A549 (cell line): ENCODE results near the gene MORN1. TPM values are rescaled to one million over a fixed set of nuclear protein-coding genes. Genes with fewer than 3 reads are reported as not detected.

Experiments
- ATAC-seq, 2 experiments: fragments of 200-7000 bp in 1 of 2; fragments of >200 bp in 1 of 2; cut with Nextera tagmentation in 1 of 2; cut with Tn5 transposase in 1 of 2; 3 replicates each; pipeline versions ENCODE4 v1.8.0 to v1.9.1; 2018 to 2020; ENCODE audit warnings: mild to moderate bottlenecking in 1 of 2, moderate library complexity in 1 of 2
- CTCF ChIA-PET: fragments of 300-600 bp; sonication (Branson Sonifier 250); formaldehyde crosslinking; extraction: SDS; loops from one replicate; lab custom pipeline; 2021; ENCODE audit warnings: antibody characterized with exemption, inconsistent platforms; lab: Yijun Ruan, JAX
- POLR2A ChIA-PET: fragments of 350-600 bp; formaldehyde crosslinking; extraction: SDS; loops from one replicate; lab custom pipeline; 2021; ENCODE audit warnings: antibody characterized with exemption, inconsistent platforms; lab: Yijun Ruan, JAX
- DNase-seq, 2 experiments: peaks; one replicate each; pipeline versions ENCODE4 v3.0.0 to v3.0.0-alpha.2; 2011 to 2016; ENCODE audit warnings: low read depth in 1 of 2, low spot score in 1 of 2
- FAIRE-seq: peaks from 2 replicates; lab custom pipeline; 2011; peaks lifted over from hg19 to GRCh38; lab: Jason Lieb, UNC
- H3K27ac ChIP-seq, 2 experiments: fragments of >200 bp; sonication (Bioruptor Twin); formaldehyde crosslinking; 3 replicates each; pipeline ENCODE4 v1.5.1; 2016 to 2017
- H3K4me1 ChIP-seq: fragments of >200 bp; sonication (Bioruptor Twin); formaldehyde crosslinking; 3 replicates; pipeline ENCODE4 v1.6.1; 2016
- H3K4me2 ChIP-seq: fragments of >200 bp; sonication (Bioruptor Twin); formaldehyde crosslinking; 3 replicates; pipeline ENCODE4 v1.6.1; 2016
- H3K4me3 ChIP-seq: fragments of >200 bp; sonication (Bioruptor Twin); formaldehyde crosslinking; 3 replicates; pipeline ENCODE4 v1.5.1; 2016
- H3K9me3 ChIP-seq: fragments of >200 bp; sonication (Bioruptor Twin); formaldehyde crosslinking; 3 replicates; pipeline ENCODE4 v1.6.1; 2016
- CHD2 ChIP-seq: fragments of 150-350 bp; IDR thresholded peaks from 2 replicates; pipeline ENCODE4 v1.6.1; 2014; ENCODE audit warnings: low read length; ENCODE audit not compliant: partially characterized antibody
- EHMT2 ChIP-seq: fragments of 200-600 bp; sonication (generic); IDR thresholded peaks from 2 replicates; pipeline ENCODE4 v1.6.1; 2016; ENCODE audit warnings: antibody characterized with exemption, low read depth, mild to moderate bottlenecking, moderate library complexity
- FOSB ChIP-seq: fragments of 250-450 bp; sonication (Bioruptor Pico); IDR thresholded peaks from 2 replicates; pipeline ENCODE4 v1.5.0; 2020; ENCODE audit warnings: mild to moderate bottlenecking, moderate library complexity
- FOSL2 ChIP-seq, 2 experiments: fragments of 450-650 bp in 1 of 2; fragments of >200 bp in 1 of 2; sonication (Bioruptor Twin) in 1 of 2; formaldehyde crosslinking; IDR thresholded peaks; 2 replicates each; pipeline versions ENCODE4 v1.5.0 to v1.6.1; 2016 to 2020; ENCODE audit warnings: mild to moderate bottlenecking in 1 of 2, moderate library complexity in 1 of 2
- FOXS1 ChIP-seq: fragments of 250-450 bp; sonication (Bioruptor Pico); IDR thresholded peaks from 2 replicates; pipeline ENCODE4 v1.5.0; 2020; ENCODE audit warnings: mild to moderate bottlenecking, moderate library complexity
- MYC ChIP-seq: IDR thresholded peaks from 2 replicates; pipeline ENCODE4 v1.6.1; 2012; ENCODE audit warnings: mild to moderate bottlenecking, inconsistent platforms, low read length, improper control_type of control experiment, borderline replicate concordance
- SMC3 ChIP-seq: fragments of >200 bp; sonication (Bioruptor Twin); formaldehyde crosslinking; IDR thresholded peaks from 3 replicates; pipeline ENCODE4 v1.6.1; 2018; ENCODE audit warnings: inconsistent platforms
- ZFP36 ChIP-seq: fragments of 450-650 bp; IDR thresholded peaks from 2 replicates; pipeline ENCODE4 v1.6.1; 2014; ENCODE audit warnings: borderline replicate concordance; ENCODE audit not compliant: partially characterized antibody
- ZSCAN20 ChIP-seq: fragments of 250-450 bp; sonication (Bioruptor Pico); IDR thresholded peaks from 2 replicates; pipeline ENCODE4 v1.8.0; 2022; ENCODE audit warnings: mild to moderate bottlenecking, moderate library complexity
- WGBS: methylation state at CpG from one replicate; pipeline ENCODE4 v1.1.6; 2017; ENCODE audit errors: missing lambda C conversion rate; 5-methylcytosine and 5-hydroxymethylcytosine counted together
- polyA plus RNA-seq, 4 experiments: library from polyadenylated mRNA; depleted of rRNA in 3 of 4; stranded (reverse); fragments of >200 nt; fragmentation: RNase III in 1 of 4; extraction: RNeasy Plus Mini Kit Qiagen cat#74134 plus additional on column Dnase treatment in 1 of 4; gene quantifications; 2 replicates in 3 of 4; 3 replicates in 1 of 4; pipeline ENCODE4 v1.2.3, GENCODE V29; 2011 to 2017
- TF ChIP-seq, protein P1 (sequence below): fragments of >200 bp; sonication (Bioruptor Twin); formaldehyde crosslinking; IDR thresholded peaks from 3 replicates; pipeline ENCODE4 v1.6.1; 2016

The MORN1 gene
- polyA plus RNA-seq, 2 of the 4 experiments (the other 2 are of a cell fraction): 6.9 to 8.9 TPM

DNA sequence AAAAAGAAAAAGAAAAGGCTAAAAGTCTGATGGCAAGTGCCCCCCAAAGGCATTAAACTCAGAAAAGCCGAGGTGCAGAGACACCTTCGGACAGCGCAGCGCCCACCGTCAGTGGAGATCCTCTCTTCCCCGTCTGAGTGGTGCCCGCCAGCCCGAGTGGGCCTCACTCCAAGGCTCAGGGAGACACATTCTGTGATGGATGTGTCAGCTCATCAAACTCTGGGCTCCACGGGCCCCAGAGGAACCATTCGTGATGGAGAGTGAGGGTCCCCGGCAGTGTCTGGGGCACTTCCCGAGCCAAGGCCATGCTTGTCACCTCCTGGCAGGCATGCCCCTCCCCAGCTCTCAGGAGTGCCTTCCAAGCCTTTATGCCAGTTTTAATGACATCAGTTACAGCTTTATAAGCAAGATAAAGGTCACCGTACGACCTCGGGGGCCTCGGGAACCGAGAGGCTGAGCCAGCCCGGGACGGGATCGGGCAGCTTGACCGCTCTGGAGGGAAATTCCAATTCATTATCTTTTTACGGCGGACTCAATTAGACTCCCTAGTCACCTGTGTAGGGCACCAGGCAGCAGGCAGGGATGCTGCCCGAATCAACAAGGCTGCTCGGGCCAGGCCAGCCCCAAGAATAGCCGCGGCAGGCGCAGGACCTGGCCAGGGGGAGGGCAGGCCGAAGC lies 49.5 kb downstream of the MORN1 start:
- 80% methylated on average over 21 of the region's 29 CpGs for WGBS
- TF ChIP-seq FOSL2 (IDR thresholded peaks at IDR 0.05) (no peak), FOSL2 (CRISPR knock-in tag; IDR thresholded peaks at IDR 0.05) (no peak), ZFP36 (no peak)
- Histone ChIP-seq H3K4me2 (no peak overlapping the region), H3K4me3 (no peak overlapping the region), H3K4me1 (no peaks in the 10 kb centered on the region), H3K27ac (no peak overlapping the region), H3K9me3 (no peaks in the 10 kb centered on the region)
- no peak for DNase-seq
- POLR2A ChIA-PET: no interaction called here
- ATAC-seq: no peak
- FAIRE-seq: no peak
- CTCF ChIA-PET: interaction anchor here (1.1 kb wide), 1 partner anchor 146 kb away, joined by 3 read pairs; no protein-coding TSS in a partner anchor

DNA sequence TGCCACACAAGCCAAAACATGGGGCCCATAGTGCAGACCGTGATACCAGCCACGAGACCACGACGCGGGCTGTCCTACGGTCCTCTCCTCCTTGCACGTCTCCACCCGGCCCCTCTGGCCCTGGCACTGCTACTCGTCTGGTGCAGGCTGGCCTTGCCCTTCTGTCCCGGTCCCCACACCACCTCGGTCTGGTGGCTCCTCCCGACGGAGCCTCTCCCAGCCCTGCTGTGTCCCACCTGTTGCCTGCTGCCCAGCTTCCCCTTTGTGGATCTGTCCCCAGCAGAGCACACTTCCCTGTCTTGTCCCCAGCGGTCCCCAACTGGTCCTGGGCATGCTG lies 50.5 kb downstream of the MORN1 start:
- ATAC-seq (no peak), DNase-seq (no peak), FAIRE-seq (no peak)
- WGBS: 100% methylated on average over 1 of the region's 14 CpGs
- H3K9me3 ChIP-seq: no peaks in the 10 kb centered on the region
- TF ChIP-seq MYC (no peak), FOXS1 (CRISPR knock-in tag) (no peak), CHD2 (no peak), SMC3 (no peak)
- H3K4me2 ChIP-seq: no peak overlapping the region
- no peak overlapping the region for H3K4me3 ChIP-seq
- H3K4me1 ChIP-seq: no peaks in the 10 kb centered on the region
- ChIA-PET POLR2A (no interaction called here), CTCF (no interaction called here)
- no peak overlapping the region for H3K27ac ChIP-seq

DNA sequence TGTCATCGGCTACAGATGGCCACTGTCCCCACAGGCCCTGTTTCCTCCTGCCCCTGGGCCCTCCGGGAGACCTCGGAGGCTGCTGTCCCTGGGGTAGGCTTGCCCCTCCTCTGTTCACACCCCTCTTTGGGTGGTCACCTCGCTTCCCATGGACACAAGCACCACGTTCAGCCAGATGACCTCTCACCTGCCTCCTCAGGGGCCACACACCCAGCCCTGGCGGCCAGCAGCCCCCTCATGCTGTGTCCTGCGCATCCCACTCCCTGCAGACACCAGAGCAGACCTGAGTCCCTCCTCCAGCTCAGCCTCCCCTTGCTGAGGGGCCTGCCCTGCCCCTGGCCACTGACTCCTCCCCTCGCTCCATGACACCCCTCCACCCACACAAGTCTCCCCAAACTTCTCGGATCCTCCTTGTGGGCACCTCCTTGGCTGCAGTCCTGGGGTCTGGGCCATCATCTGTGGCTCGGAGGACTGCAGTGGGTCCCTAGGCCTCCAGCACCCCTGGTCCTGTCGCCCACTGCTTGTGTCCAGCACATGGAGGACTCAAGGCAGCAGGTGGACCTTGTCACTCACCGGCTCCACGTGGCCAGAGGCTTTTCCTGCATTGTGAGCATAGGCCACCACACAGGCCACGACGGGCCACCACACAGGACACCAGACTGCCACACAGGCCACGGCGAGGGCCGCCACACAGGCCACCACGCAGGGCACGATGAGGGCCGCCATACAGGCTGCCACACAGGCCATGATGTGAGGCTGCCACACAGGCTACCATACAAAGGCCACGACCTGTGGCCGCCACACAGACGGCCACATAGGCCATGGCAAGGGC lies 51.1 kb downstream of the MORN1 start:
- ATAC-seq: no peak
- no peaks in the 10 kb centered on the region for H3K4me1 ChIP-seq
- POLR2A ChIA-PET: no interaction called here
- no peak for TF ChIP-seq EHMT2
- TF ChIP-seq, all 56 proteins: peak for 0
- CTCF ChIA-PET: no interaction called here
- no peak overlapping the region for H3K4me3 ChIP-seq
- H3K27ac ChIP-seq: no peak overlapping the region
- H3K9me3 ChIP-seq: no peaks in the 10 kb centered on the region
- DNase-seq (no peak), FAIRE-seq (no peak)
- H3K4me2 ChIP-seq: no peak overlapping the region
- 68% methylated on average over 13 of the region's 24 CpGs for WGBS

DNA sequence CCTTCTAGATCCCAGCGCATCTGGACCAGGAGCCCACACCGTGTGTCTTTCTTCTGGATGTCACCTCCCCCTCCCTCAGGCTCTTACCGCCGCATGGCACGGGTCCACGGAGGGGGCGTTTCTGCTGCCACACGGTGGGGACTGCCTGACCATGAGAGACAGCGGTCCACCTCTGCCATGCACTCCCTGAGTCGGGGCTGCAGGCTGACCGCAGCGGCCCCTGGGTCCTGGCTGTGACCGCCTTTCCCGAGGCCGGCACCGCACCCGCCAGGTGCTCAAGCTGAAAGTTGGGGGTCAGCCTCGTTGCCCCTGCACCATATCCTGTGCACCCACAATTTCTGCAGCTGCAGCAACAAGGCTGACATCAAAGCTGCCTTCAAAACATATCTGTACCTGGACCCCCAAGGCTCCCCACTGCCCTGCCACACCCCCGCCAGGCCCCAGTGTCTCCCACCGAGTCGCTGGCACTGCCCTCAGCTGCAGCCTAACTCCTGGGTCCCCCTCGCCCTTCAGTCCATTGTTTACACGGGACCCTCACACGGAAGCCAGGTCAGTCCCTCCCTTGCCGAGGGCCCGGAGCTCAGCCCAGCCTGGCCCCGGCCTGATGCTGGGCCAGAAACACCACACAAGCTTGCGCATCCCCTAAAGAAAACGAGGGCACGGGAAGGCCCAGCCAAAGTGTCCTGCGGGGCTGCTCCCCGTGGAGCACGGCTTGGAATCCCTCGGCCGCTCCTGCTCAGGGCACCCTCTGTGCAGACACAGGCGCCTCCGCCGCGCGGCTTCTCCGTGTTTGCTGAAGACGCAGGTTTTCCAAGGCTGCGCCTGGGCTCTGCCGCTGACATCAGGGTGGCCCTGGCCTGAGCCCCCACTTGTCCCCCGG lies 51.9 kb downstream of the MORN1 start:
- no peaks in the 10 kb centered on the region for H3K9me3 ChIP-seq
- FAIRE-seq (no peak), ATAC-seq (no peak), DNase-seq (no peak)
- 0 out of 3 replicates have a peak, but pooled peaks cover 5% of the 10 kb centered on the region for H3K4me1 ChIP-seq
- no peak overlapping the region for H3K4me3 ChIP-seq
- 82% methylated on average over 25 of the region's 45 CpGs for WGBS
- no peak overlapping the region for H3K27ac ChIP-seq
- CTCF ChIA-PET: no interaction called here
- TF ChIP-seq, protein P1, sequence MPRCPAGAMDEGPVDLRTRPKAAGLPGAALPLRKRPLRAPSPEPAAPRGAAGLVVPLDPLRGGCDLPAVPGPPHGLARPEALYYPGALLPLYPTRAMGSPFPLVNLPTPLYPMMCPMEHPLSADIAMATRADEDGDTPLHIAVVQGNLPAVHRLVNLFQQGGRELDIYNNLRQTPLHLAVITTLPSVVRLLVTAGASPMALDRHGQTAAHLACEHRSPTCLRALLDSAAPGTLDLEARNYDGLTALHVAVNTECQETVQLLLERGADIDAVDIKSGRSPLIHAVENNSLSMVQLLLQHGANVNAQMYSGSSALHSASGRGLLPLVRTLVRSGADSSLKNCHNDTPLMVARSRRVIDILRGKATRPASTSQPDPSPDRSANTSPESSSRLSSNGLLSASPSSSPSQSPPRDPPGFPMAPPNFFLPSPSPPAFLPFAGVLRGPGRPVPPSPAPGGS: no peak
- H3K4me2 ChIP-seq: no peak overlapping the region
- POLR2A ChIA-PET: no interaction called here

DNA sequence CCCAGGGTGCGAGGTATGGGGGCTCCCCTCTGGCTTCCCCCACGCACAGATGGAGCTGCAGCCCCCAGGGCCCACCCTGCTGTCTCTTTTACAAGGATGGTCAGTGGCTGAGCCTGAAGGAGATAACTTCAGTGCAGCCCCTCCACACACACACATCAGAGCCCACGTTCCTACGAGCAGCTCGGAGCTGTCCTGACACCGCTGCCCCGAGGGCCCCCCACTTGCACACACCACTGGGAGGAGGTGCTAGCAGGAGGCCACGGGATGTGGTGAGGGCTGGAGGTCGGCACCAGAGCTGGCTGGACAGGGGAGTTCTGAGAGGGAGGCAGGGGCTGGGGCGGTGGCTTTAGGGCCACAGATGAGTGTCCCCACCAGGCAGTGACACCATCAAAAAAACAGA lies 53.9 kb downstream of the MORN1 start:
- H3K9me3 ChIP-seq: no peaks in the 10 kb centered on the region
- H3K27ac ChIP-seq: no peak overlapping the region
- ATAC-seq (no peak), FAIRE-seq (no peak)
- TF ChIP-seq ZSCAN20 (no peak), FOSB (no peak)
- TF ChIP-seq, all 56 proteins: peak for 0
- CTCF ChIA-PET: no interaction called here
- no peak overlapping the region for H3K4me2 ChIP-seq
- POLR2A ChIA-PET: no interaction called here
- H3K4me3 ChIP-seq: no peak overlapping the region
- WGBS: 67% methylated on average over 3 of the region's 10 CpGs
- H3K4me1 ChIP-seq: 0 out of 3 replicates have a peak, but pooled peaks cover 5% of the 10 kb centered on the region
- no peak for DNase-seq
